Right lung (tissue), 5 donors: ENCODE results near the gene C22orf31. TPM values are rescaled to one million over a fixed set of nuclear protein-coding genes. Genes with fewer than 3 reads are reported as not detected.
A peak's percentile ranks its signal among the peaks of the same experiment; 100 is the strongest.
"Not testable (repeated sequence)": the region's sequence is repeated elsewhere in the genome, so short reads cannot be mapped to it uniquely, and the experiment has no call there.

Experiments
- DNase-seq, 2 donors: peaks; one replicate each; pipeline ENCODE4 v3.0.0-alpha.2; 2013
- polyA plus RNA-seq, 5 donors: library from polyadenylated mRNA; unstranded; fragments of 120-200 nt; gene quantifications; one replicate each; pipeline versions ENCODE4 v1.2.1 to v1.2.3, GENCODE V29; 2013; ENCODE audit warnings: inconsistent platforms in 1 of 5, low replicate concordance in 1 of 5; ENCODE audit not compliant: insufficient read length in 5 of 5, insufficient read depth in 1 of 5

C22orf31 gene
- polyA plus RNA-seq, 5 donors = 0.75 to 1.6 (median 0.98) TPM

GRCh38 chr22:29055192-29055830, 6.3 kb downstream of the C22orf31 start:
- DNase-seq = no peak

GRCh38 chr22:29054251-29054767, 7.3 kb downstream of the C22orf31 start:
- DNase-seq = no peak

- no peak for DNase-seq
Observed at GRCh38 chr22:29053048-29053702, 8.5 kb downstream of the C22orf31 start.

GRCh38 chr22:29050457-29050856, 11.2 kb downstream of the C22orf31 start:
- no peak for DNase-seq

GRCh38 chr22:29049655-29050263, 11.9 kb downstream of the C22orf31 start:
- no peak for DNase-seq

- DNase-seq = no peak
Observed at GRCh38 chr22:29048822-29049654, 12.6 kb downstream of the C22orf31 start.

- no peak for DNase-seq
Observed at GRCh38 chr22:29044657-29045176, 16.9 kb downstream of the C22orf31 start.

- DNase-seq = no peak
Observed at GRCh38 chr22:29043906-29044575, 17.6 kb downstream of the C22orf31 start.

GRCh38 chr22:29041408-29041807, 20.2 kb downstream of the C22orf31 start:
- DNase-seq = no peak

- peak; percentile 73 to 85 for DNase-seq
Observed at GRCh38 chr22:29040385-29041275, 21.0 kb downstream of the C22orf31 start.

- not testable (repeated sequence) for DNase-seq
Observed at GRCh38 chr22:29039684-29040083, 21.9 kb downstream of the C22orf31 start.

- DNase-seq = no peak
Observed at GRCh38 chr22:29039148-29039547, 22.5 kb downstream of the C22orf31 start.

- no peak for DNase-seq
Observed at GRCh38 chr22:29037340-29037932, 24.2 kb downstream of the C22orf31 start.

- no peak for DNase-seq
Observed at GRCh38 chr22:29032584-29032983, 29.0 kb downstream of the C22orf31 start.

GRCh38 chr22:29032014-29032475, 29.6 kb downstream of the C22orf31 start:
- no peak for DNase-seq

- peak; percentile 65 to 69 for DNase-seq
Observed at GRCh38 chr22:29031227-29032011, 30.2 kb downstream of the C22orf31 start.

- DNase-seq = peak; percentile 80 to 82
Observed at GRCh38 chr22:29030618-29031226, 30.9 kb downstream of the C22orf31 start.

- no peak for DNase-seq
Observed at GRCh38 chr22:29030016-29030617, 31.5 kb downstream of the C22orf31 start.
